Measurements from ENCODE around the gene RCVRN. TPM values are rescaled to one million over a fixed set of nuclear protein-coding genes. Genes with fewer than 3 reads are reported as not detected.

Gene RCVRN
- total and polyA plus RNA-seq, 9 of the 15 experiments (the other 6 are each of a cell fraction or from before 2014, with no cell fraction given) = not detected

- ATAC-seq = no peak
- no peaks in the 10 kb centered on the region for H4K20me1 ChIP-seq (replicated peaks; ENCODE audit: control insufficient read depth, insufficient read depth, low read length)
- H2AFZ ChIP-seq (ENCODE audit: low read depth, low read length) = no peak overlapping the region
- no peaks in the 10 kb centered on the region for H3K9me1 ChIP-seq (ENCODE audit: control insufficient read depth, insufficient read depth, low read length)
- peaks cover 0 to 7% of the 10 kb centered on the region in 2 experiments; a peak in 1 of 5 replicates for H3K27me3 ChIP-seq (ENCODE audit: control insufficient read depth in 2 of 2, insufficient read depth in 2 of 2, low read length in 2 of 2)
- no peak for TF ChIP-seq ZNF134 (CRISPR knock-in tag; conservative IDR thresholded peaks at IDR 0.05)
- TF ChIP-seq STAT5A (IDR thresholded peaks at IDR 0.05; ENCODE audit: borderline replicate concordance, low read length) = no peak
- TF ChIP-seq ZMIZ1 (IDR thresholded peaks at IDR 0.05; ENCODE audit: low read depth in 2 of 2, low read length in 2 of 2) = no peak
- TF ChIP-seq ZNF347 (CRISPR knock-in tag; IDR thresholded peaks at IDR 0.05; ENCODE audit: low read depth) = no peak
- TF ChIP-seq SRSF9 (IDR thresholded peaks at IDR 0.05; ENCODE audit: borderline replicate concordance, low read depth, low read length) = no peak
- no peak for TF ChIP-seq ZKSCAN1 (IDR thresholded peaks at IDR 0.05; ENCODE audit: low read depth, low read length)
- H3K79me2 ChIP-seq (ENCODE audit: control insufficient read depth, insufficient read depth, low read length) = no peaks in the 10 kb centered on the region
- no peaks in the 10 kb centered on the region for H3K9me3 ChIP-seq (replicated peaks; ENCODE audit: control insufficient read depth, insufficient read depth, low read depth, low read length)
- CTCF ChIA-PET (ENCODE audit: low intra/inter-chr PET ratio) = no interaction called here
- BruUV-seq (replicated peaks) = no TSS peak
- POLR2A ChIA-PET = interaction anchor here (0.6 kb wide), 1 partner anchor 166 kb away, joined by 3 read pairs; no protein-coding TSS in a partner anchor
- no peak overlapping the region for H3K4me2 ChIP-seq (ENCODE audit: insufficient read depth, low read length)
- H3K9ac ChIP-seq (ENCODE audit: insufficient read depth in 1 of 2, low read depth in 2 of 2, low read length in 2 of 2) = no peak overlapping the region
- WGBS (ENCODE audit: insufficient coverage, low coverage, missing lambda C conversion rate) = 1% methylated on average over 10 of the region's 10 CpGs
- no peak overlapping the region for H3K4me3 ChIP-seq
- no peak for FAIRE-seq
- no peak for DNase-seq (ENCODE audit: extremely low read depth in 1 of 4, low spot score in 3 of 4)
- intact Hi-C loops (cut with micrococcal nuclease) = no loop called here
- H3K27ac ChIP-seq (ENCODE audit: extremely low read depth, low read depth, low read length) = no peak overlapping the region
- H3K36me3 ChIP-seq (ENCODE audit: control insufficient read depth, insufficient read depth, low read length) = no peaks in the 10 kb centered on the region
- in situ Hi-C loops (cut with MboI) = no loop called here
- no peaks in the 10 kb centered on the region; a peak in 1 of 5 replicates for H3K4me1 ChIP-seq (replicated peaks in 1 of 2; ENCODE audit: control insufficient read depth in 2 of 2, insufficient read depth in 2 of 2, low read length in 2 of 2)
These were observed 43.9 kb upstream of the RCVRN start for GRCh38 chr17:9948928-9949327.

Measured in K562 (cell line).